Calu3 (cell line): ENCODE results near the gene SLCO2B1. TPM values are rescaled to one million over a fixed set of nuclear protein-coding genes. Genes with fewer than 3 reads are reported as not detected.

Source experiments
- BruUV-seq: library from RNA; stranded (reverse); fragments of 400-500 nt; replicated peaks from 2 replicates; lab custom pipeline; 2021; lab: Mats Ljungman, UMichigan
- CTCF ChIA-PET: fragments of 300-600 bp; sonication (Branson Sonifier 250); formaldehyde crosslinking; loops from one replicate; lab custom pipeline; 2022; ENCODE audit warnings: antibody characterized with exemption; lab: Charles Lee
- DNase-seq: peaks from one replicate; pipeline ENCODE4 v3.0.0; 2022
- H3K27ac Mint-ChIP-seq: one replicate; pipeline ENCODE4 v1.8.0; 2022; ENCODE audit warnings: mixed read lengths; ENCODE audit not compliant: unreplicated experiment
- H3K27me3 Mint-ChIP-seq: one replicate; pipeline ENCODE4 v1.8.0; 2022; ENCODE audit warnings: mixed read lengths; ENCODE audit not compliant: unreplicated experiment
- H3K36me3 Mint-ChIP-seq: one replicate; pipeline ENCODE4 v1.8.0; 2022; ENCODE audit warnings: mild to moderate bottlenecking, moderate library complexity, mixed read lengths; ENCODE audit not compliant: insufficient read depth, unreplicated experiment
- H3K4me1 Mint-ChIP-seq: one replicate; pipeline ENCODE4 v1.8.0; 2022; ENCODE audit warnings: mild to moderate bottlenecking, low read depth, mixed read lengths; ENCODE audit not compliant: unreplicated experiment
- H3K4me3 Mint-ChIP-seq: one replicate; pipeline ENCODE4 v1.8.0; 2022; ENCODE audit warnings: mild to moderate bottlenecking, low read depth, moderate library complexity, mixed read lengths; ENCODE audit not compliant: unreplicated experiment
- H3K9me3 Mint-ChIP-seq: one replicate; pipeline ENCODE4 v1.8.0; 2022; ENCODE audit warnings: low read depth, mixed read lengths; ENCODE audit not compliant: unreplicated experiment
- intact Hi-C: fragments of 100-400 bp; cut with micrococcal nuclease; formaldehyde crosslinking; loops from one replicate; pipeline ENCODE4 v1.10.0; 2022; ENCODE audit not compliant: unreplicated experiment
- total RNA-seq: library from RNA; stranded (reverse); gene quantifications from 2 replicates; pipeline ENCODE4 v1.2.3, GENCODE V29; 2022
- TF ChIP-seq, protein P1 (sequence below): fragments of 200-600 bp; IDR thresholded peaks from one replicate; pipeline ENCODE4 v1.8.0; 2022; ENCODE audit warnings: antibody characterized with exemption; ENCODE audit not compliant: unreplicated experiment

The SLCO2B1 gene
- total RNA-seq, 1 experiment from 2014 or later, result 0.31 TPM

DNA sequence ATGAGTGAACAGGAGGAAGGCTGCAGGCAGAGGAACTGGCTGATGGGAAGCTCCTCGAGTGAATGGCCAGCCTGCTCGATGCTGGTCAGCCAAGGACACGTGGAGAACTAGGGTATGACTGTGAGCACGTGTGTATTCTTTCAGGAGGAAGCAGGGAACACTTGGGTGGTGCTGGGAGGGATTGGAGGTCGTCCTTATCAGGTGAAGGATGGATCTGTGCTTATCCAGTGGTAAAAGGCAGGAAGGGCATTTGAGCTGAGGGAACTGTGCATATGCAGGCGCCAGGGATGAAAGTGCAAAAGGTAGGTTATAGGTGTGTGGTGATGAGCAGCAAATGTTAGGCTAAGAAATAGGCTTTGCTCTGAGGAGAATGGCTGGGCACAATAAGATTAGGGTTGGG is 9.7 kb upstream of the SLCO2B1 start:
- H3K27ac Mint-ChIP-seq, result no peak overlapping the region
- H3K9me3 Mint-ChIP-seq, result no peaks in the 10 kb centered on the region
- intact Hi-C loops, result loop anchor here (2.0 to 5.0 kb wide), 2 partner anchors 118 to 209 kb away; no protein-coding TSS in a partner anchor
- peaks cover 13% of the 10 kb centered on the region for H3K4me1 Mint-ChIP-seq
- no peak for DNase-seq
- TF ChIP-seq, protein P1, sequence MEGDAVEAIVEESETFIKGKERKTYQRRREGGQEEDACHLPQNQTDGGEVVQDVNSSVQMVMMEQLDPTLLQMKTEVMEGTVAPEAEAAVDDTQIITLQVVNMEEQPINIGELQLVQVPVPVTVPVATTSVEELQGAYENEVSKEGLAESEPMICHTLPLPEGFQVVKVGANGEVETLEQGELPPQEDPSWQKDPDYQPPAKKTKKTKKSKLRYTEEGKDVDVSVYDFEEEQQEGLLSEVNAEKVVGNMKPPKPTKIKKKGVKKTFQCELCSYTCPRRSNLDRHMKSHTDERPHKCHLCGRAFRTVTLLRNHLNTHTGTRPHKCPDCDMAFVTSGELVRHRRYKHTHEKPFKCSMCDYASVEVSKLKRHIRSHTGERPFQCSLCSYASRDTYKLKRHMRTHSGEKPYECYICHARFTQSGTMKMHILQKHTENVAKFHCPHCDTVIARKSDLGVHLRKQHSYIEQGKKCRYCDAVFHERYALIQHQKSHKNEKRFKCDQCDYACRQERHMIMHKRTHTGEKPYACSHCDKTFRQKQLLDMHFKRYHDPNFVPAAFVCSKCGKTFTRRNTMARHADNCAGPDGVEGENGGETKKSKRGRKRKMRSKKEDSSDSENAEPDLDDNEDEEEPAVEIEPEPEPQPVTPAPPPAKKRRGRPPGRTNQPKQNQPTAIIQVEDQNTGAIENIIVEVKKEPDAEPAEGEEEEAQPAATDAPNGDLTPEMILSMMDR, result no peak
- H3K4me3 Mint-ChIP-seq, result no peak overlapping the region
- no peaks in the 10 kb centered on the region for H3K36me3 Mint-ChIP-seq
- BruUV-seq, result no TSS peak
- H3K27me3 Mint-ChIP-seq, result peaks cover 34% of the 10 kb centered on the region
- CTCF ChIA-PET, result interaction anchor here (0.7 to 9.9 kb wide), 16 partner anchors 10 to 276 kb away, joined by 3 to 148 read pairs (median 4); partner anchors contain the start of gene NEU3

DNA sequence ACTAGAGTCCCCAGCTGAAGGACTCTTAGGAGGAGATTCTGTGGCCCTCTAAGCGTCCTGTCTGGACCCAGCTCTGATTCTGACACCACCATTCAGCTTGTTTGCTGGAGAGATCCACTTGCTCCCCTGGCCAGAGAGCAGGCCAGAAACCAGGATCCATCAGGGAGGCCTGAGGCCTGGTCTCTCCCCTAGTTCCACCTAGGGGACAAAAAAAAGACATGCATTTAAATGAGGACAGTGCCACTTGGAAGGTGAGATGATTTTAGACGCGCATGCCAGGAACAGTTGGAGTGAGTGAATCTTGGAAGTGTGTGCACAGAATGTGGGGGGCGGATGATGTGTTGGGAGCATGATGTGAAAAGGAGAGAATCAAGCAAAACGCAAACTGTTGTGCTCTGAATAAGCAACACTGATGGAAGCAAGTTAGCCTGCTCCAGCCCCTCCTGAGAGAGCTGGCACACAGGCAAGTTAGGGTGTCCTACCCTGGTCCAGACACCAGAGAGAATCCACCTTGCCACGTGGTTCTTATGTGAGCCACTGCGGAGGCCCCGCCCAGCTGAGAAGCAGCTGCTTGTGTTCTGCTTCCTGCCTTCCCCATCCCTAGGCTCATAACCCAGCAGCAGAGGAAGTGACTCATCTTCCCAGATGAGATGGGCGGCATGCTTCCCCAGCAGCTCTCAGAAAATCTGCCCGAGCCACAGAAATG is 8.0 kb upstream of the SLCO2B1 start:
- no TSS peak for BruUV-seq
- intact Hi-C loops, result loop anchor here (5.0 kb wide), 1 partner anchor 211 kb away; no protein-coding TSS in a partner anchor
- Mint-ChIP-seq H3K4me1 (peaks cover 13% of the 10 kb centered on the region), H3K27ac (peak overlapping the region; percentile 24), H3K36me3 (no peaks in the 10 kb centered on the region), H3K9me3 (no peaks in the 10 kb centered on the region), H3K27me3 (peaks cover 32% of the 10 kb centered on the region), H3K4me3 (no peak overlapping the region)
- DNase-seq, result peak; percentile 54
- TF ChIP-seq, protein P1, result no peak
- CTCF ChIA-PET, result interaction anchor here (0.6 to 9.9 kb wide), 5 partner anchors 62 to 1228 kb away, joined by 3 to 148 read pairs (median 9); no protein-coding TSS in a partner anchor

DNA sequence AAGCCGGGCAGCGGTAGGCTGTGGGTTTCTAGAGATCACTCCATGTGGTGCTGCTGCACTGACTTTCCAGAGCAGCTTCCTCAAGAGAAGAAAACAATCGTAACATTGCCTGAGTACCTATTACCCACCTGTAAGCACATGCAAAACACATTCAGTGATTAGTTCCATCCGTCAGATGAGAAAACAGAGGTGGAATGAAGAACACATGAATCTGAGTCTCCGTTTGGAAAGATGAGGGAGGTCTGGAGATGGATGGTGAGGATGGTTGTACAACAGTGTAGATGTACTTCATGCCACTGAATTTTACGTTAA is 7.5 kb upstream of the SLCO2B1 start:
- Mint-ChIP-seq H3K27me3 (peaks cover 26% of the 10 kb centered on the region), H3K36me3 (no peaks in the 10 kb centered on the region), H3K4me3 (no peak overlapping the region), H3K9me3 (no peaks in the 10 kb centered on the region), H3K27ac (peak overlapping the region; percentile 24), H3K4me1 (peaks cover 13% of the 10 kb centered on the region)
- TF ChIP-seq, protein P1, result no peak
- CTCF ChIA-PET, result interaction anchor here (1.6 to 9.9 kb wide), 4 partner anchors 62 to 214 kb away, joined by 3 to 148 read pairs (median 12); no protein-coding TSS in a partner anchor
- intact Hi-C loops, result loop anchor here (5.0 kb wide), 1 partner anchor 211 kb away; no protein-coding TSS in a partner anchor
- no peak for DNase-seq
- no TSS peak for BruUV-seq

DNA sequence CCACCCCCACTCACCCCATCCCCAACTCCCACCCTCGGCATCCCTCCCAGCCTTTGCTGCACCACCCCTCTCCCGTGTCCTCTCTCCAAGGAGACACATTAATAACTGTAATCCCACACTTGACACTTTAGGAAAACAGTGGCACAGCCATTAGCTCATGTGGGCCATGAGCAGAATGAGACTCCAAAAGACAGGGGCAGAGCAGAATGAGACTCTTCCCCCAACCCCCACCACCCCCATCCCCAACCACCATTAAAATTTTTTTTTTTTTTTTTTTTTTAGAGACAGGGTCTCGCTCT is 6.2 kb upstream of the SLCO2B1 start:
- Mint-ChIP-seq H3K36me3 (no peaks in the 10 kb centered on the region), H3K9me3 (no peaks in the 10 kb centered on the region), H3K27ac (no peak overlapping the region), H3K4me1 (peaks cover 13% of the 10 kb centered on the region), H3K4me3 (no peak overlapping the region), H3K27me3 (peaks cover 17% of the 10 kb centered on the region)
- intact Hi-C loops, result loop anchor here (1.0 to 5.0 kb wide), 3 partner anchors 61 to 212 kb away; no protein-coding TSS in a partner anchor
- no TSS peak for BruUV-seq
- no peak for DNase-seq
- TF ChIP-seq, protein P1, result peak; percentile 5
- CTCF ChIA-PET, result interaction anchor here (0.6 to 9.9 kb wide), 8 partner anchors 61 to 420 kb away, joined by 3 to 148 read pairs (median 5); no protein-coding TSS in a partner anchor
